HG02885 (cell line): ENCODE measurements around the gene TMEM132D.

Experiments used
- ATAC-seq: cut with Tn5 transposase; IDR thresholded peaks from one replicate; pipeline ENCODE4 v1.9.1; 2021; ENCODE audit warnings: mild to moderate bottlenecking; ENCODE audit not compliant: unreplicated experiment, poor library complexity

TMEM132D gene

GRCh38 chr12:129827102-129827865, 76.5 kb downstream of the TMEM132D start:
- no peak for ATAC-seq

- ATAC-seq, result no peak
Observed at GRCh38 chr12:129826273-129826672, 77.6 kb downstream of the TMEM132D start.

GRCh38 chr12:129825316-129825715, 78.5 kb downstream of the TMEM132D start:
- ATAC-seq, result no peak

- no peak for ATAC-seq
Observed at GRCh38 chr12:129821964-129822363, 81.9 kb downstream of the TMEM132D start.

- no peak for ATAC-seq
Observed at GRCh38 chr12:129819391-129819790, 84.4 kb downstream of the TMEM132D start.

- no peak for ATAC-seq
Observed at GRCh38 chr12:129815846-129816245, 88.0 kb downstream of the TMEM132D start.

- no peak for ATAC-seq
Observed at GRCh38 chr12:129811963-129812362, 91.9 kb downstream of the TMEM132D start.

GRCh38 chr12:129807136-129807535, 96.7 kb downstream of the TMEM132D start:
- ATAC-seq, result no peak

- ATAC-seq, result no peak
Observed at GRCh38 chr12:129791396-129791795, 112.4 kb downstream of the TMEM132D start.

GRCh38 chr12:129790930-129791329, 112.9 kb downstream of the TMEM132D start:
- no peak for ATAC-seq

GRCh38 chr12:129790331-129790730, 113.5 kb downstream of the TMEM132D start:
- ATAC-seq, result no peak

- no peak for ATAC-seq
Observed at GRCh38 chr12:129789921-129790320, 113.9 kb downstream of the TMEM132D start.

- no peak for ATAC-seq
Observed at GRCh38 chr12:129788506-129789084, 115.2 kb downstream of the TMEM132D start.

GRCh38 chr12:129779989-129780388, 123.8 kb downstream of the TMEM132D start:
- no peak for ATAC-seq

- no peak for ATAC-seq
Observed at GRCh38 chr12:129779033-129779432, 124.8 kb downstream of the TMEM132D start.

GRCh38 chr12:129776977-129777667, 126.7 kb downstream of the TMEM132D start:
- ATAC-seq, result no peak

GRCh38 chr12:129772501-129773493, 131.0 kb downstream of the TMEM132D start:
- ATAC-seq, result no peak

- ATAC-seq, result no peak
Observed at GRCh38 chr12:129771238-129771637, 132.6 kb downstream of the TMEM132D start.

GRCh38 chr12:129765719-129766118, 138.1 kb downstream of the TMEM132D start:
- ATAC-seq, result no peak

GRCh38 chr12:129762436-129762835, 141.4 kb downstream of the TMEM132D start:
- no peak for ATAC-seq
